ENCODE data around the gene MYL10. TPM values are rescaled to one million over a fixed set of nuclear protein-coding genes. Genes with fewer than 3 reads are reported as not detected.
A peak's percentile ranks its signal among the peaks of the same experiment; 100 is the strongest.

Gene MYL10
- total and polyA plus RNA-seq, 2 experiments from 2014 or later = 1.3 TPM; not detected in 1

GRCh38 chr7:101631224-101631714 is 2.2 kb upstream of the MYL10 start:
- H3K27me3 Mint-ChIP-seq (ENCODE audit: insufficient read depth, low read depth, poor library complexity) = peaks cover 6% of the 10 kb centered on the region
- no peak for ATAC-seq

GRCh38 chr7:101630591-101630990 is 1.5 kb upstream of the MYL10 start:
- no peaks in the 10 kb centered on the region for H3K36me3 ChIP-seq (ENCODE audit: insufficient read depth)
- no peaks in the 10 kb centered on the region for H3K9me2 ChIP-seq (ENCODE audit: insufficient read depth)
- peaks cover 6% of the 10 kb centered on the region; the same call in 1 of the 2 replicates for H3K4me1 ChIP-seq (ENCODE audit: insufficient read depth)
- H3K27ac Mint-ChIP-seq = no peak overlapping the region
- H3K27ac ChIP-seq (ENCODE audit: low read depth) = no peak overlapping the region
- no peaks in the 10 kb centered on the region for H3F3A ChIP-seq (replicated peaks; ENCODE audit: low read depth)
- DNase-seq (ENCODE audit: low spot score) (no peak), ATAC-seq (no peak)
- peaks cover 5% of the 10 kb centered on the region for H3K27me3 Mint-ChIP-seq (ENCODE audit: insufficient read depth, low read depth, poor library complexity)
- no peak overlapping the region for H3K4me3 ChIP-seq
- H3K9me3 Mint-ChIP-seq = peaks cover 12% of the 10 kb centered on the region
- no peaks in the 10 kb centered on the region for H4K20me1 ChIP-seq (replicated peaks; ENCODE audit: insufficient read depth)
- no peaks in the 10 kb centered on the region for H3K27me3 ChIP-seq (ENCODE audit: insufficient read depth)
- H2AFZ ChIP-seq = no peak overlapping the region
- peaks cover 7% of the 10 kb centered on the region for H3K4me1 Mint-ChIP-seq
- no peaks in the 10 kb centered on the region for H3K36me3 Mint-ChIP-seq (ENCODE audit: low read depth)
- no peaks in the 10 kb centered on the region for H3K79me2 ChIP-seq (replicated peaks; ENCODE audit: insufficient read depth)
- no peak overlapping the region for H3K4me3 Mint-ChIP-seq
- no peak overlapping the region for H3K4me2 ChIP-seq
- TF ChIP-seq ZNF331 (CRISPR knock-in tag; IDR thresholded peaks at IDR 0.05; ENCODE audit: low read depth) (no peak), EZH2 (IDR thresholded peaks at IDR 0.05; ENCODE audit: low read depth, unreplicated experiment) (no peak), EZH2phosphoT487 (IDR thresholded peaks at IDR 0.05; ENCODE audit: unreplicated experiment) (no peak), STAT1 (IDR thresholded peaks at IDR 0.05; ENCODE audit: unreplicated experiment) (no peak), NANOG (IDR thresholded peaks at IDR 0.05; ENCODE audit: borderline replicate concordance) (no peak), JUNB (IDR thresholded peaks at IDR 0.05; ENCODE audit: unreplicated experiment) (no peak), ZNF462 (CRISPR knock-in tag; IDR thresholded peaks at IDR 0.05) (no peak)

More at GRCh38 chr7:101631224-101631714, 2.2 kb upstream of the MYL10 start:
- H3K4me3 Mint-ChIP-seq = no peak overlapping the region
- no peak for TF ChIP-seq ZNF114 (CRISPR knock-in tag; IDR thresholded peaks at IDR 0.05)
- no peak for TF ChIP-seq CTCF (conservative IDR thresholded peaks at IDR 0.05; ENCODE audit: low read depth in 2 of 2)
- no peak for TF ChIP-seq NANOG (IDR thresholded peaks at IDR 0.05; ENCODE audit: borderline replicate concordance)
- TF ChIP-seq JUNB (IDR thresholded peaks at IDR 0.05; ENCODE audit: unreplicated experiment) = no peak
- TF ChIP-seq STAT1 (IDR thresholded peaks at IDR 0.05; ENCODE audit: unreplicated experiment) = no peak
- Histone ChIP-seq H3F3A (replicated peaks; ENCODE audit: low read depth) (no peaks in the 10 kb centered on the region), H3K4me2 (no peak overlapping the region), H2AFZ (no peak overlapping the region), H3K36me3 (ENCODE audit: insufficient read depth) (no peaks in the 10 kb centered on the region), H3K4me3 (no peak overlapping the region), H3K27ac (ENCODE audit: low read depth) (no peak overlapping the region), H3K4me1 (ENCODE audit: insufficient read depth) (no peaks in the 10 kb centered on the region), H4K20me1 (replicated peaks; ENCODE audit: insufficient read depth) (no peaks in the 10 kb centered on the region), H3K9me2 (ENCODE audit: insufficient read depth) (no peaks in the 10 kb centered on the region), H3K27me3 (ENCODE audit: insufficient read depth) (no peaks in the 10 kb centered on the region), H3K79me2 (replicated peaks; ENCODE audit: insufficient read depth) (no peaks in the 10 kb centered on the region)
- H3K27ac Mint-ChIP-seq = 0 out of 2 replicates have a peak overlapping the region, but pooled peaks have one; percentile 42
- peaks cover 12% of the 10 kb centered on the region for H3K9me3 Mint-ChIP-seq
- H3K4me1 Mint-ChIP-seq = peaks cover under 1% of the 10 kb centered on the region
- no peak for DNase-seq (ENCODE audit: low spot score)
- no peaks in the 10 kb centered on the region for H3K36me3 Mint-ChIP-seq (ENCODE audit: low read depth)

All from GM23338 (cell line).